Inflammatory macrophage treated with lipopolysaccharide for 4 hours (primary cell): ENCODE data around the gene CIB1.
A peak's percentile ranks its signal among the peaks of the same experiment; 100 is the strongest.
"Not testable (repeated sequence)": the region's sequence is repeated elsewhere in the genome, so short reads cannot be mapped to it uniquely, and the experiment has no call there.

Source experiments
- DNase-seq: peaks from one replicate; pipeline ENCODE4 v3.0.0-alpha.2; 2020

Gene CIB1

DNA sequence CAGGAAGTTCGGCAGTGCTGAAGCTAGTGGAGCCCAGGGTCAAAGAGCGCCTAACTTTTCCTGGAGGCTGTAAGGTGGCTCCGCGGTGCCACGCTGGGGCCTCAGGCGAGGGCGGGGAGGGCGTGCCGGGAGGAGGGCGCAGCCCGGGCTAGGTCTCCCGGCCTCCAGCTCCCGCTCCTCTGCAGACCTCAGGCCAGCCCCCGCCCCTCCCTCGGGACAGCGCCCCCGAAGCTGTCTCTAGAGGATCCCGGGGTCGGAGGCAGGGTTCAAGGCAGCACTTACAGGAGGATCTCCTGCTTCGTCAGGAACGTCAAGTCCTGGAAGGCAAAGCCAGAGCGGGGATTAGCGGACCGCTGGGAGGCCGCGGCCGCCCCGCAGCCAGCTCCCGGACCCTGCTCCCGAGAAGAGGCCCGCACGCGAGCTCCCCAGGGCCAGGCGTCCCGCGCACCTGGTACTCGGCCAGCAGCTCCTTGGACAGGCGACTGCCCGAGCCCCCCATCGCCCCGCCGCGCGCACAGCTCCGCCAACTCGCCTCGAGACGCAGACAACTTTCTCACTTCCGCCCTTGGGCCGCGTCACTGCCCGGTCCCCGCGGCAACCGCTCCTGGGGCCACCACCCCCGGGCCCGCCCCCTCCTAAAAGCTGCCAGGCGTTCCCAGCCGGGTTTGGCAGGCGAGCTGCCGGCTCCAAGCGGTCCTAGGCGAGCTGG, at the start of gene CIB1:
Gene CIB1, minus strand, starts transcription at position 555 of the 709 bp plus-strand sequence. Its CDS starts 56 bp downstream, at position 499.
- peak; percentile 98 for DNase-seq

DNA sequence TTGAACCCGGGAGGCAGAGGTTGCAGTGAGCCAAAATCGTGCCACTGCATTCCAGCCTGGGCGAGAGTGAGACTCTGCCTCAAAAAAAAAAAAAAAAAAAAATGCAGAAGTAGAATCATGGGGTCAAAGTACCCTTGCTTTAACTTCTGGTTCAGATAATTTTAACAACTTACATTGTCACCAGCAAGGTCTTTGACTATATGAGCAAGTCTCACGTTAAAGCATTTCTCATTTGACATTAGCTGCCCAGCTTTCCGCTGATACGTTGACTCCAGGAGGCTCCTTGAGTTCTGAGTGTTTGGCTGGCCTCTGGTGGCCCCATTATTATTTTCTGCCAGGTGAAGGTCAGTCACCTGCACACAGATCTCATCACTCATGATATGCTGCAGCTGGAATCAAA, 47.9 kb upstream of the CIB1 start:
- peak; percentile 44 for DNase-seq

DNA sequence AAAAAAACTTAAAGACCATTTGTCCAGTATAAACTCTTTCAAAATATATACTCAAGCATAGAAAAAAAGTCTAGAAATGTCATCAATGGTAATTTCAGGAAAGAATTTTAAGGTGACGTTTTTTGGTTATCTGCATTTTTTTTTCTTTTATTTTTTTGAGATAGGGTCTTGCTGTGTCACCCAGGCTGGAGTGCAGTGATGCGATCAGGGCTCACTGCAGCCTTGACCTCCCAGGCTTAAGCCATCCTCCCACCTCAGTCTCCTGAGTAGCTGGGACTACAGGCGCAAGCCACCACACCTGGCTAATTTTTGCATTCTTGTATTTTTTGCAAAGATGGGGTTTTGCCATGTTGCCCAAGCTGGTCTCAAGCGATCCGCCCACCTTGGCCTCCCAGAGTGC, 47.0 kb upstream of the CIB1 start:
- DNase-seq, result not testable (repeated sequence)

DNA sequence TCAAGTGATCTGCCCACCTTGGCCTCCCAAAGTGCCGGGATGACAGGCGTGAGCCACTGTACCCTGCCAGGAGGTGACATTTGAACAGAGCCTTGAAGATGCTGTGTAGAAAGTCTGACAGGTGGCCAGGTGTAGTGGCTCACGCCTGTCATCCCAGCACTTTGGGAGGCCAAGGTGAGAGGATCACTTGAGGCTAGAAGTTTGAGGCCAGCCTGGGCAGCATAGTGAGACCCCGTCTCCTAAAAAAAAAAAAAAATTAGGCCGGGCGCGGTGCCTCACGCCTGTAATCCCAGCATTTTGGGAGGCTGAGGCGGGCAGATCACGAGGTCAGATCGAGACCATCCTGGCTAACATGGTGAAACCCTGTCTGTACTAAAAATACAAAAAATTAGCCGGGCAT, 44.7 kb upstream of the CIB1 start:
- DNase-seq, result not testable (repeated sequence)

DNA sequence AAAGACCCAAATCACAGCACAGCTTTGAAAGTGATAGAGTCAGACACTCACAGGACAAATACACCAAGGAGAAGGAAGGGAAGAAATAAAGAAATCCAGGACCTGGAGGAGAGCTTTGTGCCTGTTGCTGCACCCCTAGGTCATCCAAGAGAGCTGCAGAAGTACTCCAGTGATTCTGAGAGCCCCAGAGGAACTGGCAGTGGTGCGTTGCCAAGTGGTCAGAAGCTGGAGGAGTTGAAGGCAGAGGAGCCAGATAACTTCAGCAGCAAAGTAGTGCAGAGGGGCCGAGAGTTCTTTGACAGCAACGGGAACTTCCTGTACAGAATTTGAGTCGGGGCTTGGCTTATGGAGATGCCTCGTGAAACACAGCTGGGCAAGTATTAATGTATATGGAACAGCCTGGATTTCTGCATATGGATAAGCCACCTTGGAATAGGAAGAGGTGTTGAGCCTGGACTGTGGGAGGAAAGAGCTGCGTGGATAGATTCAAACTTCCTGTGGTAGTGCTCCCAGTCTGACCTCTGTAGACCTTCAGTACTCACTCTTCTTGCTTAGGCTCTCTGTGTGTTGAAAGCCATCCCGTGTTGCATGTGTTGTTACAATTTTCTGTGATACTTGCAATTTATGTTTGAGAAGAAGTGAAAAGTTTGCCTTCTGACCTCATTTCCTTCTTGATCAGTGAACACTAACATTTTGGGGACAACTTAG, 37.9 kb upstream of the CIB1 start:
- DNase-seq, result no peak

DNA sequence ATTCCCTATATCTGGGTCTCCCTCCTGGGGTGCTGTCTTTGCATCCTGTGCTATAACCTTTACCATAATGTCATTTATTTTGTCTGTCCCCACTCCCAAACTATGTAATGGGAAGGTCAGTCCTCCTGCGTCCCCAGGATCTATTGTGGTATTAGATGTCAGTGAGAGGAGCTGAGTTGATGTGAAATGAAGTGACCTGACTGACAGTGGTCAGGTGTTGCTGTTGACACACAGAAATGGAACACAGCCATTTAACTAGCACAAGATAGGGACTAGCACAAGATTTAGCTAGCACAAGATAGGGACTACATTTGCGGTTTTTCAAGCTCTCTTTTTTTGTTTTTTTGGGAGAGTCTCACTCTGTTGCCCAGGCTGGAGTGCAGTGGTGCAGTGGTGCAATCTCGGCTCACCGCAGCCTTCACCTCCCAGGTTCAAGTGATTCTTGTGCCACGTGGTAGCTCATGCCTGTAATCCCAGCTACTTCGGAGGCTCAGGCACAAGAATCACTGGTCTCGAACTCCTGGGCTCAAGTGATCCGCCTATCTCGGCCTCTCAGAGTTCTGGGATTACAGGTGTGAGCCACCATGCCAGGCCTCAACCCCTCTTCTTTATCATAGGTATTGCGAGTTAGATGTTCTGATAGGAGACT, 36.9 kb upstream of the CIB1 start:
- no peak for DNase-seq

DNA sequence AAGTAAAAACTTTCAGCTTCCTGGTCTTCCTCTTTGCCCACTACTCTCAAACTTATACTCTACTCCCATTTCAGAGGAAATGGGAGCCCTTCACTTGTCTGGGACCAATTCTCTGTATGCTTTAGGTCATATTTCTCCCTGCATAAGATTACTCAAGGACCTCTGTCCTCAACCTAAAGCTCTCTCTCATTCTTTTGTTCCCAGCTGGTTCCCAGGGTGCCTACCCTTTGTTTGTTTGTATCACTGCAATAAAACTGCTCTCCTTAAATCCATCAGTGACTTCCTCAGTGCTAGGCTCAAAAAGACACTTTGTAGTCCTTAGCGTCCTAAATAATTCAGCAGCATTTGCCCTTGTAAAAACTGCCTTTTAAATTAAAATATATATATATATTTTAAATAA, 34.7 kb upstream of the CIB1 start:
- DNase-seq, result no peak

DNA sequence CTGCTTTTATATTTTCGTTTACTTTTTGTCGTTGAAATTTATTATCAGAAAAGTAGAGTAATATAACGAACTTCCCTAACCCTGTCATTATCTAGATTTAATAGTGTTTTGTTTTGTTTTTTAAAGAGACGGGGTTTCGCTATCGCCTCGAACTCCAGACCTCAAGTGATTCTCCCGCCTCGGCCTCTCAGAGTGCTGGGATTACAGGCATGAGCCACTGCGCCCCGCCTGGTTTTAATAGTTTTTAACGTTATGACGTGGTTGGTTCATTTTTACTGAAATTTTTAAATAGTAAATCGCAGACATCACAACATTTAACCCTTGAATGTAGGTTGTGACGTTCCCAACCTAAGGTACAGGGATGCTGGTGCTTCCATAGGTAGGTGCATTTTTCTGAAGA, 32.7 kb upstream of the CIB1 start:
- peak; percentile 11 for DNase-seq

DNA sequence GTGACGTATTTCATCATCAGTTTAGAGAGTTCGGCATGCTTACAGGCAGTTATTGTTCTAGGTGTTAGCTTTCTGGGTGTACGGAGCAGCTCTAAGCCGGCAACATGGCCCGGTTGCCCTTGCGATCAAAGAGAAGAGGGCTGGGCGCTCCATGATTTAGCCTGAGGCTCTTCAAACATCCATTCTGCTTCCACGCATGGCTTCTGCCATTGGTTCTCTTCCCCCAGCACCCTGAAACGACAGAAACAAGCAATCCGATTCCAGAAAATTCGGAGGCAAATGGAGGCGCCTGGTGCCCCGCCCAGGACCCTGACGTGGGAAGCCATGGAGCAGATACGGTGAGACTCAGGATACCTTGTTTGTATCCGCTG, 32.3 kb upstream of the CIB1 start:
- peak; percentile 22 for DNase-seq

DNA sequence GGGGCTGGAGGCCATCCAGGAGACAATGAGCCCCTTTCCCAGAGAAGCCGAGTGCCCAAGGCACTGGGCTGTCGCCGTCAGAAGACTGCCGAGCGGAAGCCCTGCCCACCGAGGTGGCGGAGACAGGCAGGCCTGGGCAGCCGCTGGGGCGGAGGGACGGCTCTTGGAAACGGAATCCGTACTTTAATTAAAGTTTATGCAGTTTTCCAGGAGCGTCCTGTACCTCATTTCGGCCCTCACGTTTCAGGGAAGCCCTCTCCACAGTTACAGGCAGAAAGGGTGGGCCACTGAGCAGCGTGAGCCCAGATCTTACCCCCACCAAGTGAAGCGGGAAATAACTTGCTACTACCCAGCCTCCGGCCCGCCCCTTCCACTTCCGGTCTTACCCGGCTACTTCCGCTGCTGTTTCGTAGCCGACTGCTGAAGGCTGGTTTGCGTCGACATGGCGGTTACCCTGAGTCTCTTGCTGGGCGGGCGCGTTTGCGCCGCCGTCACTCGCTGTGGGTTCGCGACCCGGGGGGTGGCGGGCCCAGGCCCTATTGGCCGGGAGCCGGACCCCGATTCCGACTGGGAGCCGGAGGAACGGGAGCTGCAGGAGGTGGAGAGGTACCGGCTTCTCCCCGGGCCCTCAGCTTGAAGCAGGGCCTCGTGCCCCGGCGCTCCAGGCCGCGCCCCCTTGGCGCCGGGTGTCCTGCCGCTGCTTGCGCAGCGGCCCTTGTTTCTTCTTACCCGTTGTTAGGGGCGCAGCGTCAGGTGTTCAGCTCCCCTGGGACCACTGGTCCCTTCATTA, 31.7 kb upstream of the CIB1 start, which contains the start of gene NGRN:
Gene NGRN, plus strand, starts transcription at position 402 of the 790 bp plus-strand sequence. Its CDS starts 41 bp downstream, at position 443.
- peak; percentile 91 for DNase-seq

DNA sequence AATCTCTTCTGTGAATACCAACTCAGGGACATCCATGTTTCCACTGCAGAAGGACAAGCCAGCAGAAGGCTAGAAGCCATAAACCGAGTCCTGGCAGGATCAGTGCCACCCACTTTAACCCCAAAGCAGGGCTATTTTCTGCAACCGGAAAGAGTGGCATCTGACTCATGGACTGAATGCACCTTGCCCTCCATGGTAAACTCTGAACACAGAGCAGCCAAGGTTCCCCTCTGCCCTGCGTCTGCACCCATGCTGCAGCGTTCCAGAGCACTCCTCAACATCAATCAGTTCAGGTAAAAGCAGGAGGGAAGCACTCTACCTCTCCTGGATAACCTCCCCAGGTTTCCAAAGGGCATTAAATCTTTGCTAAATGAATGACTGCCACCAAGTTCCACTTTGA, 30.9 kb upstream of the CIB1 start:
- DNase-seq, result peak; percentile 27

DNA sequence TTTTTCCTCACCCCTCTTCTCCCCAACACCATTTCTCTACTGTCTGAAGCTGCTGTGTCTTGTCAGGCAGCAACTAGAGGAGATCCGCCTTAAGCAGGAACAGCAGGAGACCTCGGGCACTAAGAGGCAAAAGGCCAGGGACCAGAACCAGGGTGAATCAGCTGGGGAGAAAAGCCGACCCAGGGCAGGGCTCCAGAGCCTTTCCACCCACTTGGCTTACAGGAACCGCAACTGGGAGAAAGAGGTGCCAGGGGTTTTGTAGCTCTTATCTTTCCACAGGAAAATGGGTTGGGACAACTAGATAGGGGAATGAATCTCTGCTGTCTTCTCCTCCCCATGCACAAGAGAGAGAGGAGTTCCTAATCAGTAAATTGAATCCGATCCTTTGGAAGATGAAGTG, 28.7 kb upstream of the CIB1 start:
- DNase-seq, result no peak

DNA sequence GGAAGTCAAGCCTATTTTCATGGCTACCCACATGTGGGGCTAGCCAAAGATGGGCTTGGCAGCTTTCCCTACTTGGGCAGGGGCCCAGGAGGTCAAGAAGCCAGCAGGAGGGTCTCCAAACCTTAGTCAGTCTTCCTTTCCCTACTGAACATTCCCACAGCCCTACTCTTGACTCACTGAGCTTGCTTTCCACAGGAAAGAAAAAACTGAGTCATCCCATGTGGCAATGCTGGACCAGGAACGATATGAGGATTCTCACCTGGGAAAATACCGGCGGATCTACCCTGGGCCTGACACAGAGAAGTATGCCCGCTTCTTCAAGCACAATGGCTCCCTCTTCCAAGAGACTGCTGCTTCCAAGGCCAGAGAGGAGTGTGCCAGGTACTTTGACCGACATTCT, 28.1 kb upstream of the CIB1 start:
- DNase-seq, result no peak

DNA sequence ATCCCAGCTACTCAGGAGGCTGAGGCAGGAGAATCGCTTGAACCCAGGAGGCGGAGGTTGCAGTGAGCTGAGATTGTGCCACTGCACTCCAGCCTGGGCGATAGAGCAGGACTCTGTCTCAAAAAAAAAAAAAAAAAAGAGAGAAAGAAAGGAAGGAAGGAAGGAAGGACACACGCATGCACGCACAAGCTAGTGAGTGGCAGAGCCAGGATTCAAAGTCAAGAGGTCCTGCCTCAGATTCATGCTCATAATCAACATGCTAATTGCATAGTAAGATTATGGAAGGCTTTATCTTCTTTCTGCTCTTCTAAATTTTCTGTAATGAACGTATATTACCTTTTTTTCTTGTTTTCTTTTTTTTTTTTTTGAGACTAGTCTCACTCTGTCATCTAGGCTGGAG, 27.0 kb upstream of the CIB1 start:
- not testable (repeated sequence) for DNase-seq

DNA sequence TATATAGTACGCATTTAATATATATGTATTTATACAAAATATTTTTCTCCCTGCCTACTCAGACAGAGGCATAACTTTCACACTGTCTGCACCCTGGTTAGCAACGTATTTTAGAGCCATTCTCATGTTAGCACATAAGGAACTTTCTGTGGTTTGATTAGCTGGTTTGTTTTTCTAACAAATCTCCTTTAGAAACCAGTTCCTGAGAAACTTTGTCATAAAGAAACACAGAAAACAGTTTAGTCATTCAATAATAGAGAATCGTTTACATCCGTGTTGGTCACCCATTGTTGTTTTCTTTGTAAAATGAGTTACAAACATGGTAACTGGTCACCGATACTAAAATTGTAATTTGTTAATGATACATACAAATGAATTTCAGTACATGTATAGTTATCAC, 25.8 kb upstream of the CIB1 start:
- DNase-seq, result no peak

DNA sequence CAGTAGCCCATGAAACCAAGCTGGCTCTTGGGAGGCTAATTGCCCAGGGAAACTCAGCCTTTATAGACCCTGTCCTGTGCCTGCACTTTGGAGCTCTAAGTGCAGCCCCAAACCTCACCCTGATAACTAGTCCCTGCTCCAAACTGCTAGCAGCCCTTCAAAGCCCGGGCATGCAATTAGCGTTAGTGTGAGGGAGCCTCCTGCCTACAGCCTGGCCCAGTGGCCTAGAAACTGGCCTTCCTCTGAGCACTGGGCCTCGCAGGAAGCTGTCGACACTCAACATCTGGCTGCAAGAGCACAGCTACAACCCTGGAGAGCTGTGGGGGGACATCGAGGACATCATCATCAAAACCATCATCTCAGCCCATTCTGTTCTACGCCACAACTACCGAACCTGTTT, 24.0 kb upstream of the CIB1 start:
- DNase-seq, result no peak

DNA sequence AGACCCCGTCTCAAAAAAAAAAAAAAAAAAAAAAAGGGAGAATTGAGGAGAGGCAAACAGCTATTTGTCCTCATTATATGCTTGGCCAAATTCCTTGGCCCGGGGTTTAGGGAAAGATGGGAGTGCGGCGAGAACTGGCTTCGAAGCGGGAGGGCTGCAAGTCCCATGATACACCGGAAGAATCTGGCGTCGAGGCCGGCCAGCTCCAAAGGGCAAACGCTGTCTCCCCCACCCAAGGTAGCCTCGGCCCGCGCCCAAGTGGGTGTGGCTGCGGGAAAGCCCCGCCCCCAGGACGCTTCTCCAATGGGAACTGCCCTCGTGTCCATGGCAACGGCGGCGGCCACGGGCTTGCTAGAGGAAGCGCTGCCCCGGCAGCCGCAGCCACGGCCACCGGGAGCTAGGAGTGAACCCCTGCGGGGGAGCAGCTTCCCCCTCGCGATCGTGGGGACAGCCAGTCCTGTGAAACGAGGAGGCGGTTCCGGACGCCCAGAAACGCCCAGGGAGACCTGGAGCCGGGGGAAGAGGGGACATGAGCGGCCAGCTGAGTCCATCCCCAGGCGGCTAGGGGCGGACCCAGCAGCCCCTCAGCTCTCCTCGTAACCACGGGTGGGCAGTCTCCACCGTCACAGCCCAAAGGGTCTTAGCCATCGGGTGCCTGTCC, 15.6 kb upstream of the CIB1 start, which contains the start of gene TTLL13:
Gene TTLL13, plus strand, starts transcription at position 354 of the 661 bp plus-strand sequence. CDS start 1,075 bp downstream, outside the sequence.
- DNase-seq, result peak; percentile 79

DNA sequence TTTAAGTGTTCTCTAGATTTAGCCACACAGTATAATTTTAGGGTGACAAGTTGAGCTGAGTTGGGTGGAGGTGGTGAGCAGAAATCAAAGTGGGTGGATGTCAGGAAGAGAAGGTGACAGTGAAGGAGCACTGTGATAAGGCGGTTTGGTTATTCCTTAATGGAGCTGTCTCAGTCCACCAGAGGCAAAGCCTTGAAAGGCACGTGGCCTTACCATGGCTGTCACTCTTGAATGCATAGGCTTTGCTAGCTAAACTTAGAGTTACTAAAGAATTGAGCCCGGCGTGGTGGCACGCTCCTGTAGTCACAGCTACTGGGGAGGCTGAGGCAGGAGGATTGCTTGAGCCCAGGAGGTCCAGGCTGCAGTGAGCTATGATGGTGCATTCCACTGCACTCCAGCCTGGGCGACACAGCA, 15.1 kb upstream of the CIB1 start:
- no peak for DNase-seq

DNA sequence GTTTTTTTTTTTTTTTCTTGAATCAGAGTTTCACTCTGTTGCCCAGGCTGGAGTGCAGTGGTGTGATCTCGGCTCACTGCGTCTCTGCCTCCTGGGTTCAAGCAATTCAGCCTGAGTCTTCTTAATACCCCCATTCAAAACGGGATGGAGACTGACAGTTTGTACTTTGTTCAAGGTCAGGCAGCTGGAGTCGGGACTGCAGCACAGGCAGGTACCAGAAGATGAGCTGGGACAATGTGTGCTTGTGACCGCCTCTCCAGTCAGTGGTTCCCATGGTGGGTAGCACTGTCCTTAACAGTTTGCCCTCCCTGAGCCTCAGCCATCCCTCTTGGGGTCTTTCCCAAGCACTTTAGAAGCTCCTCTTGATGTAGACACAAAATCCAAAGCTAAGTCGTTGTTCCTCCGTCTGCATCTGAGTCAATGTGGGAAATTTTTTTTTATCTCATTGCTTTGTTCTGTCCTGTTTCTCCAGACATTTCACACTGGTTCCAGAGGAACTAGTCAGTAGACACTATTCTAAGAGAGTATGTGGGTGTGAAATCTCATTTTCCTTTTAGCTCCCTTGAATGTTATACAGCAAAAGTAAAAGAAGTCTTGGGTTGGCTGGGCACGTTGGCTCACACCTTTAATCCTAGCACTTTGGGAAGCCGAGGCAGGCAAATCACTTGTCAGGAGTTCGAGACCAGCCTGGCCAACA, 10.3 kb upstream of the CIB1 start:
- peak; percentile 53 for DNase-seq

DNA sequence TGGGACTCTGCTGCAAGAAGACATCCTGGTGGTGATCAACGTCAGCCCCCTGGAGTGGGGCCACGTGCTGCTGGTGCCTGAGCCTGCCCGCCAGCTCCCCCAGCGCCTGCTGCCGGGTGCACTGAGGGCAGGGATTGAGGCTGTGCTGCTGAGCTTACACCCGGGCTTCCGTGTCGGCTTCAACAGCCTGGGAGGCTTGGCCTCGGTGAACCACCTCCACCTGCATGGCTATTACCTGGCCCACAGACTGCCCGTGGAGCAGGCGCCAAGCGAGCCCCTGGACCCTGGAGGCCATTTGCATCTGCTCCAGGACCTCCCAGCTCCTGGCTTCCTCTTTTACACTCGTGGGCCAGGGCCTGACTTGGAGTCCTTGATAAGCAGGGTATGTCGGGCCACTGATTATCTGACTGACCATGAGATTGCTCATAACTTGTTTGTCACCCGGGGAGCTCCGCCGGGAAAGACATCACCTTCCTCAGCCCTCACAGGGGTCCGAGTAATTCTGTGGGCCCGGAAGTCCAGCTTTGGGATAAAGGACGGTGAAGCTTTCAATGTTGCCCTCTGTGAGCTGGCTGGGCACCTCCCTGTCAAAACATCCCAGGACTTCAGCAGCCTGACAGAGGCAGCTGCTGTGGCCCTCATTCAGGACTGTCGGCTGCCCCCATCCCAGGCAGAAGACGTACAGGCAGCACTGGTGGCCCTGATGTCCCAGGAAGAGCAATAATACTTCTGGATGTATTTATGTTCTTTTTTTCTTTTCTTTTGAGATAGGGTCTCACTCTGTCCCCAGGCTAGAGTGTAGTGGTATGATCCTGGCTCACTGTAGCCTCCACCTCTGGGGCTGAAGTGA, 7.8 kb upstream of the CIB1 start:
- no peak for DNase-seq

DNA sequence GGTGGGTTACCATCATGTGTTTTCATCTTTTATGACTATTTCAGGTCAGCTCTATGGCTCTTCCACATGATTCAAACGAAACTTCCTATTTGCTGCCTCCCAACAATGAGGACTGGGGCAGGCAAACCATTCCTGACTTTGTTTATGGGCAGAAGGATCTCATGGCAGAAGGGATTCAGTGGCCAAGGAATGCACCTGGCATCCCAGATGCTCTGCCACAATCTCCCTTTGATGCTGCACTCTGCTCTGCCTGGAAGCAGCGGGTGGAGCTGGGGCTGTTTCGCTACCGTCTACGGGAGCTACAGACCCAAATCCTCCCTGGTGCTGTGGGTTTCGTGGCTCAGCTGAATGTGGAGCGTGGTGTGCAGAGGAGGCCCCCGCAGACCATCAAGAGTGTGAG, 7.1 kb upstream of the CIB1 start:
- no peak for DNase-seq
